SK-N-SH (cell line): ENCODE measurements around the gene MEGF6.

Experiments
- EP300 ChIP-seq, 2 experiments: IDR thresholded peaks; 2 replicates each; pipeline versions ENCODE4 v1.4.0 to v1.6.1; 2012; ENCODE audit warnings: borderline replicate concordance in 1 of 2, low read depth in 1 of 2, low read length in 1 of 2
- EZH2phosphoT487 ChIP-seq: fragments of 200-600 bp; sonication (generic); IDR thresholded peaks from 2 replicates; pipeline ENCODE4 v1.6.1; 2017; ENCODE audit warnings: low read depth, mixed run types, mild to moderate bottlenecking, antibody characterized with exemption, moderate library complexity, borderline replicate concordance
- FOXM1 ChIP-seq: IDR thresholded peaks from 2 replicates; pipeline ENCODE4 v1.4.0; 2012; ENCODE audit warnings: low read depth, mild to moderate bottlenecking
- JUND ChIP-seq: IDR thresholded peaks from 2 replicates; pipeline ENCODE4 v1.4.0; 2012
- MXI1 ChIP-seq: IDR thresholded peaks from 2 replicates; pipeline ENCODE4 v1.6.1; 2012; ENCODE audit warnings: mild to moderate bottlenecking, low read depth, low read length, improper control_type of control experiment
- RAD21 ChIP-seq: IDR thresholded peaks from 2 replicates; pipeline ENCODE4 v1.6.1; 2012; ENCODE audit warnings: mild to moderate bottlenecking, low read length
- RFX5 ChIP-seq: IDR thresholded peaks from 2 replicates; pipeline ENCODE4 v1.6.1; 2012; ENCODE audit warnings: mild to moderate bottlenecking, improper control_type of control experiment, low read length
- YY1 ChIP-seq: IDR thresholded peaks from 2 replicates; pipeline ENCODE4 v1.4.0; 2012; ENCODE audit warnings: low read depth, mild to moderate bottlenecking
- TF ChIP-seq, protein P1 (sequence below): IDR thresholded peaks from 2 replicates; pipeline ENCODE4 v1.4.0; 2012; ENCODE audit warnings: low read depth, borderline replicate concordance

DNA sequence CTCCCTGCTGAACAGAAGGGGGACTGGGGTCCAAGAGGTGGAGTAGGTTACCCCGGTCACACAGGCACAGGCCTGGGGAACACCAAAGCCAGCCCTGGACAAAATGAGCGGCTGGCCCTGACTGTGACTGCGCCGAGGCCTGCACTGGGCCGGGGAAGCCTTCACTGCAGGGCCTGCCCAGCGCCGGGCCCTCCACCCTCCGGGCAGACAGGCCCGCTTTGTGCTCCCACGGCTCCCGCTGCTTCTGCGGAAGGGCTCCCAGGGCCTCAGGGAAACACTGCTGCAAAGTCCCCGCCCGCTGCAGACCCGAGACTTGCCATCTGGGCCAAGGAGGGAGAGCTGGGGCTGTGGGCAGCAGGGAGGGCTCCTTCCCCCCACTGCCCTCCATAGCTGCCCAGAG, 35.3 kb downstream of the MEGF6 start:
- TF ChIP-seq RFX5 (no peak), RAD21 (no peak), MXI1 (no peak), EZH2phosphoT487 (no peak), EP300 (IDR thresholded peaks at IDR 0.05; ENCODE audit: borderline replicate concordance in 1 of 2, low read depth in 1 of 2, low read length in 1 of 2) (no peak), FOXM1 (no peak), YY1 (no peak), JUND (no peak)
- TF ChIP-seq, protein P1, sequence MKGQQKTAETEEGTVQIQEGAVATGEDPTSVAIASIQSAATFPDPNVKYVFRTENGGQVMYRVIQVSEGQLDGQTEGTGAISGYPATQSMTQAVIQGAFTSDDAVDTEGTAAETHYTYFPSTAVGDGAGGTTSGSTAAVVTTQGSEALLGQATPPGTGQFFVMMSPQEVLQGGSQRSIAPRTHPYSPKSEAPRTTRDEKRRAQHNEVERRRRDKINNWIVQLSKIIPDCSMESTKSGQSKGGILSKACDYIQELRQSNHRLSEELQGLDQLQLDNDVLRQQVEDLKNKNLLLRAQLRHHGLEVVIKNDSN, result no peak
